Heart left ventricle (tissue), 16 donors: ENCODE data around the gene FGF14. TPM values are rescaled to one million over a fixed set of nuclear protein-coding genes. Genes with fewer than 3 reads are reported as not detected.

ENCODE experiments used
- ATAC-seq, 4 donors: fragments of 200-7000 bp; cut with Tn5 transposase; one replicate each; pipeline ENCODE4 v1.9.1; 2020 to 2022; ENCODE audit warnings: moderate library complexity in 4 of 4, mild to moderate bottlenecking in 3 of 4, moderate number of reproducible peaks in 1 of 4
- DNase-seq, 5 donors: peaks; one replicate each; pipeline ENCODE4 v3.0.0-alpha.2; 2020
- H3K27ac ChIP-seq, 12 donors: fragments of 200-600 bp; sonication (generic) in 4 of 12; one replicate each; pipeline versions ENCODE4 v1.5.0 to v1.8.0; 2016 to 2022; ENCODE audit warnings: mild to moderate bottlenecking in 2 of 12
- H3K27me3 ChIP-seq, 9 donors: fragments of 200-600 bp; sonication (generic) in 2 of 9; one replicate each; pipeline versions ENCODE4 v1.5.1 to v1.8.0; 2016 to 2022; ENCODE audit warnings: mild to moderate bottlenecking in 3 of 9
- H3K36me3 ChIP-seq, 9 donors: fragments of 200-600 bp; sonication (generic) in 2 of 9; one replicate each; pipeline versions ENCODE4 v1.5.0 to v1.8.0; 2018 to 2022; ENCODE audit warnings: mild to moderate bottlenecking in 2 of 9
- H3K4me1 ChIP-seq, 12 donors: fragments of 200-600 bp; sonication (generic) in 4 of 12; one replicate each; pipeline versions ENCODE4 v1.5.0 to v1.8.0; 2016 to 2022; ENCODE audit warnings: mild to moderate bottlenecking in 3 of 12
- H3K4me3 ChIP-seq, 12 donors: fragments of 200-600 bp; sonication (generic) in 4 of 12; one replicate each; pipeline versions ENCODE4 v1.5.0 to v1.8.0; 2017 to 2022; ENCODE audit warnings: mild to moderate bottlenecking in 9 of 12, moderate library complexity in 4 of 12
- H3K9me3 ChIP-seq, 12 donors: fragments of 200-600 bp; sonication (generic) in 4 of 12; one replicate each; pipeline versions ENCODE4 v1.5.0 to v1.8.0; 2016 to 2022; ENCODE audit warnings: mild to moderate bottlenecking in 1 of 12
- CTCF ChIP-seq, 12 donors: fragments of 200-600 bp; sonication (generic) in 4 of 12; IDR thresholded peaks; one replicate each; pipeline versions ENCODE4 v1.5.0 to v1.8.0; 2018 to 2022; ENCODE audit warnings: antibody characterized with exemption in 12 of 12, mild to moderate bottlenecking in 5 of 12
- POLR2A ChIP-seq, 2 donors: fragments of 450-650 bp; IDR thresholded peaks; one replicate each; pipeline ENCODE4 v1.6.1; 2017; ENCODE audit warnings: antibody characterized with exemption in 2 of 2, mild to moderate bottlenecking in 2 of 2, moderate library complexity in 2 of 2
- WGBS, 4 donors: extraction: QIAGEN DNeasy Blood & Tissue Kit in 2 of 4; methylation state at CpG; one replicate each; pipeline versions ENCODE4 v1.1.5 to v1.1.7; 2013 to 2018; 5-methylcytosine and 5-hydroxymethylcytosine counted together
- intact Hi-C, 10 donors: fragments of 100-400 bp; cut with DNase I; formaldehyde crosslinking; loops; one replicate each; pipeline versions ENCODE4 v1.11.1 to v1.14.2; 2022
- polyA plus RNA-seq, 2 donors: library from polyadenylated mRNA; stranded (reverse); fragments of 200-250 nt; gene quantifications; one replicate each; pipeline ENCODE4 v1.2.3, GENCODE V29; 2013
- total RNA-seq, 9 donors: library from RNA; depleted of rRNA in 2 of 9; stranded (reverse); fragments of >200 nt in 2 of 9; fragmentation: NEBNext Ultra II Directional in 3 of 9; extraction: Animal tissue kit (Norgen Biotek cat#: 25700) in 3 of 9; gene quantifications; one replicate each; pipeline versions ENCODE4 v1.1.0 to v1.2.4, GENCODE V29; 2016 to 2023
- donor health status: ischemic (EF 13 %, LVEDD 7.1; RV severe dilation, severe dysfunction).
- donor health status: healthy with polysubstance abuse.
- donor health status: DM: no; HTN: yes; CAD: no.
- donor health status: DM: no; HTN: no; CAD: no.
- donor health status: ischemic (EF 25% LVEDD 6.9; RV normal size, moderate dysfunction).
- donor health status: ischemic (EF 25% LVEDD 5.7; RV mildly dilated, moderate dysfunction).
- donor health status: healthy.
- donor health status: DM: yes; HTN: yes; CAD: no.
- donor health status: ischemic (EF 35%, LVEDD 5.7; RV mildly dilated, moderate dysfunction).
- donor health status: nonischemic (EF 11% LVEDD 7.7; RV severe dilation, severe dysfunction).
- donor health status: DM: yes; HTN: yes; CAD: no.
- donor health status: PGD.
- donor health status: ischemic (EF 29% LVEDD 5.4; RV normal size, mild dysfunction).
- donor health status: nonischemic (EF 23%, LVEDD 6.1; RV moderate dilation, normal function).

The FGF14 gene
- total and polyA plus RNA-seq, 11 donors, result 0.14 to 6.3 (median 3.9) TPM

- 63 to 74% (median 70%) methylated on average over 2 of the region's 2 CpGs for WGBS, 4 donors
- Histone ChIP-seq H3K4me3 (no peak overlapping the region), H3K27ac (no peak overlapping the region), H3K4me1 (no peaks in the 10 kb centered on the region), H3K36me3 (no peaks in the 10 kb centered on the region), H3K27me3 (no peaks in the 10 kb centered on the region), H3K9me3 (peaks cover 0 to 11% (median 0%) of the 10 kb centered on the region in 12 donors)
- no peak for ATAC-seq
- no peak for DNase-seq
- intact Hi-C loops, result no loop called here
- no peak for TF ChIP-seq POLR2A (IDR thresholded peaks at IDR 0.05)
- no peak for TF ChIP-seq CTCF (IDR thresholded peaks at IDR 0.05)
Measured at GRCh38 chr13:101829484-101829883, 572.4 kb downstream of the FGF14 start.

- Histone ChIP-seq H3K27me3 (no peaks in the 10 kb centered on the region), H3K4me3 (no peak overlapping the region), H3K9me3 (peaks cover 0 to 11% (median 0%) of the 10 kb centered on the region in 12 donors), H3K36me3 (no peaks in the 10 kb centered on the region), H3K27ac (no peak overlapping the region), H3K4me1 (no peaks in the 10 kb centered on the region)
- 66 to 76% (median 71%) methylated on average over 4 of the region's 4 CpGs for WGBS, 4 donors
- DNase-seq (no peak), ATAC-seq (no peak)
- no peak for TF ChIP-seq CTCF (IDR thresholded peaks at IDR 0.05)
- TF ChIP-seq POLR2A (IDR thresholded peaks at IDR 0.05), result no peak
- intact Hi-C loops, result no loop called here
Measured at GRCh38 chr13:101828119-101828518, 573.7 kb downstream of the FGF14 start.

- H3K36me3 ChIP-seq, result no peaks in the 10 kb centered on the region
- H3K4me3 ChIP-seq, result no peak overlapping the region
- ATAC-seq, result no peak
- 83 to 88% (median 86%) methylated on average over 3 of the region's 3 CpGs for WGBS, 4 donors
- no peaks in the 10 kb centered on the region for H3K9me3 ChIP-seq
- no peaks in the 10 kb centered on the region for H3K27me3 ChIP-seq
- intact Hi-C loops, result no loop called here
- H3K4me1 ChIP-seq, result no peaks in the 10 kb centered on the region
- TF ChIP-seq POLR2A (IDR thresholded peaks at IDR 0.05), result no peak
- TF ChIP-seq CTCF (IDR thresholded peaks at IDR 0.05), result no peak
- no peak overlapping the region for H3K27ac ChIP-seq
- no peak for DNase-seq
Measured at GRCh38 chr13:101817898-101818297, 584.0 kb downstream of the FGF14 start.

DNA sequence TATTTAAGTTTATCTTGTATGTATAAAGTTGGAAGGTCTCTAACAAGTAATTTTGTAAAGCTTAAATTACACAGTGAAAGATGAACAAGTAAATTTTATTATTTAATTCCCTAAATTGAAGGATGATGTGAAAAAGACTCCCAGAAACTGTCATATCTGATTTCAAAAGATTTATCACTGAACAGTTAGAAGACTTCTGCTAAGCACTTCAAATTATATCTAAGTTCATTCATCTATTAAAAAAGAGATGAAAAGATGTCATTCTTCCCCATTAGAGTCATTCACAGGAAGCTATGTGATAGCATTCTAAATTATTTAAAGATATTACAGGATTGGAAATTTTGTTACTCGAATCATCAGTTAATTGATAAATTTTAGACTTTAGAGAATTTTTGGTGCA lies 590.0 kb downstream of the FGF14 start:
- 52 to 70% (median 66%) methylated on average over 1 of the region's 1 CpG for WGBS, 4 donors
- ATAC-seq (no peak), DNase-seq (no peak)
- Histone ChIP-seq H3K4me3 (no peak overlapping the region), H3K36me3 (no peaks in the 10 kb centered on the region), H3K27ac (no peak overlapping the region), H3K4me1 (no peaks in the 10 kb centered on the region), H3K9me3 (no peaks in the 10 kb centered on the region), H3K27me3 (no peaks in the 10 kb centered on the region)
- TF ChIP-seq CTCF (IDR thresholded peaks at IDR 0.05), result no peak
- TF ChIP-seq POLR2A (IDR thresholded peaks at IDR 0.05), result no peak
- intact Hi-C loops, result no loop called here
